PC-3 (cell line): ENCODE results near the gene ARHGEF16. TPM values are rescaled to one million over a fixed set of nuclear protein-coding genes. Genes with fewer than 3 reads are reported as not detected.

Experiments
- ATAC-seq: fragments of 200-7000 bp; cut with Tn5 transposase; 2 replicates; pipeline ENCODE4 v1.9.1; 2020; ENCODE audit warnings: mild to moderate bottlenecking, moderate library complexity
- BruUV-seq: library from RNA; stranded (reverse); fragments of 400-500 nt; replicated peaks from 2 replicates; lab custom pipeline; 2021; lab: Mats Ljungman, UMichigan
- CTCF ChIA-PET: fragments of 300-600 bp; sonication (Branson Sonifier 250); formaldehyde crosslinking; loops from one replicate; lab custom pipeline; 2022; ENCODE audit warnings: antibody characterized with exemption; lab: Charles Lee
- POLR2A ChIA-PET: fragments of 300-600 bp; sonication (Branson Sonifier 250); formaldehyde crosslinking; loops from one replicate; lab custom pipeline; 2022; ENCODE audit warnings: antibody characterized with exemption; ENCODE audit not compliant: unreplicated experiment; lab: Charles Lee
- DNase-seq: peaks from one replicate; pipeline ENCODE4 v3.0.0-alpha.2; 2015
- H2AFZ ChIP-seq: fragments of 300-600 bp; sonication (generic); 2 replicates; pipeline ENCODE4 v1.6.0; 2016; ENCODE audit warnings: antibody characterized with exemption, low read length
- H3F3A ChIP-seq: fragments of 300-600 bp; sonication (generic); one replicate; pipeline ENCODE4 v1.6.0; 2017; ENCODE audit warnings: antibody characterized with exemption, low read length, control low read depth, mild to moderate bottlenecking; ENCODE audit not compliant: unreplicated experiment
- H3K27ac ChIP-seq: fragments of 300-600 bp; sonication (generic); 2 replicates; pipeline ENCODE4 v1.5.1; 2016; ENCODE audit warnings: mild to moderate bottlenecking, low read length
- H3K27me3 ChIP-seq: fragments of 300-600 bp; sonication (generic); 2 replicates; pipeline ENCODE4 v1.6.1; 2016; ENCODE audit warnings: low read length, mixed read lengths
- H3K36me3 ChIP-seq: fragments of 300-600 bp; sonication (generic); 2 replicates; pipeline ENCODE4 v1.6.1; 2016; ENCODE audit warnings: low read depth, mixed run types, low read length, mixed read lengths
- H3K4me1 ChIP-seq: fragments of 300-600 bp; sonication (generic); 2 replicates; pipeline ENCODE4 v1.5.1; 2016; ENCODE audit warnings: low read length; ENCODE audit not compliant: insufficient read depth
- H3K4me2 ChIP-seq: fragments of 300-600 bp; sonication (generic); 2 replicates; pipeline ENCODE4 v1.6.0; 2016; ENCODE audit warnings: low read length
- H3K4me3 ChIP-seq: fragments of 300-600 bp; sonication (generic); 2 replicates; pipeline ENCODE4 v1.5.1; 2016; ENCODE audit warnings: mild to moderate bottlenecking, low read length, mixed read lengths
- H3K79me2 ChIP-seq: fragments of 300-600 bp; sonication (generic); 2 replicates; pipeline ENCODE4 v1.6.1; 2017; ENCODE audit warnings: low read length, mixed read lengths
- H3K9ac ChIP-seq: fragments of 300-600 bp; sonication (generic); 2 replicates; pipeline ENCODE4 v1.6.0; 2016; ENCODE audit warnings: mild to moderate bottlenecking, low read length
- H3K9me2 ChIP-seq: fragments of 300-600 bp; sonication (generic); replicated peaks from 2 replicates; pipeline ENCODE4 v1.6.1; 2016; ENCODE audit warnings: mixed run types, low read length, mixed read lengths
- H3K9me3 ChIP-seq: fragments of 300-600 bp; sonication (generic); 2 replicates; pipeline ENCODE4 v1.6.1; 2016; ENCODE audit warnings: low read length, mixed read lengths
- H4K20me1 ChIP-seq: fragments of 300-600 bp; sonication (generic); 2 replicates; pipeline ENCODE4 v1.6.1; 2016; ENCODE audit warnings: low read length, mixed read lengths
- CTCF ChIP-seq: fragments of 300-600 bp; sonication (generic); conservative IDR thresholded peaks from 2 replicates; pipeline ENCODE4 v1.5.1; 2017; ENCODE audit warnings: antibody characterized with exemption, low read depth, mild to moderate bottlenecking, low read length
- EZH2 ChIP-seq: fragments of 300-600 bp; sonication (generic); IDR thresholded peaks from one replicate; pipeline ENCODE4 v1.6.1; 2017; ENCODE audit warnings: antibody characterized with exemption, mild to moderate bottlenecking, low read length; ENCODE audit not compliant: unreplicated experiment
- EZH2phosphoT487 ChIP-seq: fragments of 300-600 bp; sonication (generic); IDR thresholded peaks from 2 replicates; pipeline ENCODE4 v1.6.1; 2018; ENCODE audit warnings: mild to moderate bottlenecking, antibody characterized with exemption, low read length, borderline replicate concordance
- intact Hi-C: fragments of 100-400 bp; cut with micrococcal nuclease; formaldehyde crosslinking; loops from 2 replicates; pipeline ENCODE4 v1.9.0; 2023
- total RNA-seq: library from RNA; depleted of rRNA; stranded (reverse); fragments of >200 nt; gene quantifications from 2 replicates; pipeline ENCODE4 v1.2.3, GENCODE V29; 2014

The ARHGEF16 gene
- total RNA-seq, 1 experiment from 2014 or later, result 54.3 TPM

- no peak for ATAC-seq
Measured at GRCh38 chr1:3417082-3417739, 37.3 kb upstream of the ARHGEF16 start.

GRCh38 chr1:3417934-3418333, 36.5 kb upstream of the ARHGEF16 start:
- no TSS peak for BruUV-seq
- CTCF ChIA-PET, result no interaction called here

More at GRCh38 chr1:3417082-3417739, 37.3 kb upstream of the ARHGEF16 start:
- Histone ChIP-seq H3F3A (no peaks in the 10 kb centered on the region), H3K36me3 (no peaks in the 10 kb centered on the region), H3K9ac (no peak overlapping the region), H3K4me3 (no peak overlapping the region), H3K27me3 (peaks cover 99% of the 10 kb centered on the region), H3K79me2 (no peaks in the 10 kb centered on the region), H3K9me3 (no peaks in the 10 kb centered on the region), H3K27ac (no peak overlapping the region), H4K20me1 (no peaks in the 10 kb centered on the region), H2AFZ (no peak overlapping the region), H3K4me1 (peaks cover 15% of the 10 kb centered on the region), H3K9me2 (no peaks in the 10 kb centered on the region), H3K4me2 (no peak overlapping the region)
- BruUV-seq, result no TSS peak
- TF ChIP-seq EZH2, result no peak
- TF ChIP-seq CTCF, result peak; percentile 84
- POLR2A ChIA-PET, result no interaction called here
- DNase-seq, result peak; percentile 50
- CTCF ChIA-PET, result no interaction called here
- intact Hi-C loops, result no loop called here

More at GRCh38 chr1:3417934-3418333, 36.5 kb upstream of the ARHGEF16 start:
- POLR2A ChIA-PET, result no interaction called here
- no peaks in the 10 kb centered on the region for H3K9me3 ChIP-seq
- TF ChIP-seq EZH2 (no peak), EZH2phosphoT487 (no peak), CTCF (no peak)
- H3K9me2 ChIP-seq, result no peaks in the 10 kb centered on the region
- H3K36me3 ChIP-seq, result no peaks in the 10 kb centered on the region
- H3K9ac ChIP-seq, result no peak overlapping the region
- no peak overlapping the region for H3K4me3 ChIP-seq
- intact Hi-C loops, result no loop called here
- H3K4me1 ChIP-seq, result peaks cover 15% of the 10 kb centered on the region
- H3K27me3 ChIP-seq, result peaks cover 99% of the 10 kb centered on the region
- no peaks in the 10 kb centered on the region for H3K79me2 ChIP-seq
- DNase-seq (no peak), ATAC-seq (no peak)
- no peak overlapping the region for H3K4me2 ChIP-seq
- no peaks in the 10 kb centered on the region for H3F3A ChIP-seq
- H3K27ac ChIP-seq, result no peak overlapping the region
- no peaks in the 10 kb centered on the region for H4K20me1 ChIP-seq
- H2AFZ ChIP-seq, result no peak overlapping the region
